HL-60 (cell line): ENCODE results near the gene FLAD1.

Experiments used
- GABPA ChIP-seq: IDR thresholded peaks from 2 replicates; pipeline ENCODE4 v1.6.1; 2012; ENCODE audit warnings: low read depth
- POLR2AphosphoS5 ChIP-seq: IDR thresholded peaks from 2 replicates; pipeline ENCODE4 v1.6.1; 2012; ENCODE audit warnings: low read depth
- SPI1 ChIP-seq: IDR thresholded peaks from 2 replicates; pipeline ENCODE4 v1.6.1; 2012; ENCODE audit warnings: low read depth, mild to moderate bottlenecking, borderline replicate concordance
- TF ChIP-seq, protein P1 (sequence below): IDR thresholded peaks from one replicate; pipeline ENCODE4 v1.5.1; 2011; ENCODE audit warnings: low read length, control low read depth, inconsistent platforms; ENCODE audit not compliant: insufficient read depth
- TF ChIP-seq, protein P2 (sequence below): IDR thresholded peaks from 2 replicates; pipeline ENCODE4 v1.6.1; 2012; ENCODE audit warnings: low read depth; ENCODE audit not compliant: insufficient replicate concordance

DNA sequence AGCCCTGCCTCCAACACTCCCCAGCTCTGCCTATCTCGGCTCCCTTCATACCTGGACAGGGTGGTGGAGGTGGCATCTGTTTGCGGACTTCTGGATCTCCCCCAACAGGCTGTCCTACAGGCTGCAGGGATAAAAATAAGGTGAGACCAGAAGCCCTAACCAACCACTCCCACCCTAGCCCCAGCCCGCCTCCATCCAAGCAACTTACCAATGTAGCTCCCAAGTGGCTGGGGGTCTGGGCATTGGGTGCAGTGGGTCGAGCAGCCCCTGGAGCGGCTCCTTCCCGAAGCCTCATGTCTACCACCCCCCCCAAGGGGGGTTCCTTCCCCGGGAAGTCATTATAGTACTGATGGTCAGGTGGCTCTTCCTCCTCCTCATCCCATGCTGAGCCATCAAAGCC lies 17.0 kb upstream of the FLAD1 start:
- TF ChIP-seq, protein P1, sequence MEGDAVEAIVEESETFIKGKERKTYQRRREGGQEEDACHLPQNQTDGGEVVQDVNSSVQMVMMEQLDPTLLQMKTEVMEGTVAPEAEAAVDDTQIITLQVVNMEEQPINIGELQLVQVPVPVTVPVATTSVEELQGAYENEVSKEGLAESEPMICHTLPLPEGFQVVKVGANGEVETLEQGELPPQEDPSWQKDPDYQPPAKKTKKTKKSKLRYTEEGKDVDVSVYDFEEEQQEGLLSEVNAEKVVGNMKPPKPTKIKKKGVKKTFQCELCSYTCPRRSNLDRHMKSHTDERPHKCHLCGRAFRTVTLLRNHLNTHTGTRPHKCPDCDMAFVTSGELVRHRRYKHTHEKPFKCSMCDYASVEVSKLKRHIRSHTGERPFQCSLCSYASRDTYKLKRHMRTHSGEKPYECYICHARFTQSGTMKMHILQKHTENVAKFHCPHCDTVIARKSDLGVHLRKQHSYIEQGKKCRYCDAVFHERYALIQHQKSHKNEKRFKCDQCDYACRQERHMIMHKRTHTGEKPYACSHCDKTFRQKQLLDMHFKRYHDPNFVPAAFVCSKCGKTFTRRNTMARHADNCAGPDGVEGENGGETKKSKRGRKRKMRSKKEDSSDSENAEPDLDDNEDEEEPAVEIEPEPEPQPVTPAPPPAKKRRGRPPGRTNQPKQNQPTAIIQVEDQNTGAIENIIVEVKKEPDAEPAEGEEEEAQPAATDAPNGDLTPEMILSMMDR: no peak
- TF ChIP-seq, protein P2, sequence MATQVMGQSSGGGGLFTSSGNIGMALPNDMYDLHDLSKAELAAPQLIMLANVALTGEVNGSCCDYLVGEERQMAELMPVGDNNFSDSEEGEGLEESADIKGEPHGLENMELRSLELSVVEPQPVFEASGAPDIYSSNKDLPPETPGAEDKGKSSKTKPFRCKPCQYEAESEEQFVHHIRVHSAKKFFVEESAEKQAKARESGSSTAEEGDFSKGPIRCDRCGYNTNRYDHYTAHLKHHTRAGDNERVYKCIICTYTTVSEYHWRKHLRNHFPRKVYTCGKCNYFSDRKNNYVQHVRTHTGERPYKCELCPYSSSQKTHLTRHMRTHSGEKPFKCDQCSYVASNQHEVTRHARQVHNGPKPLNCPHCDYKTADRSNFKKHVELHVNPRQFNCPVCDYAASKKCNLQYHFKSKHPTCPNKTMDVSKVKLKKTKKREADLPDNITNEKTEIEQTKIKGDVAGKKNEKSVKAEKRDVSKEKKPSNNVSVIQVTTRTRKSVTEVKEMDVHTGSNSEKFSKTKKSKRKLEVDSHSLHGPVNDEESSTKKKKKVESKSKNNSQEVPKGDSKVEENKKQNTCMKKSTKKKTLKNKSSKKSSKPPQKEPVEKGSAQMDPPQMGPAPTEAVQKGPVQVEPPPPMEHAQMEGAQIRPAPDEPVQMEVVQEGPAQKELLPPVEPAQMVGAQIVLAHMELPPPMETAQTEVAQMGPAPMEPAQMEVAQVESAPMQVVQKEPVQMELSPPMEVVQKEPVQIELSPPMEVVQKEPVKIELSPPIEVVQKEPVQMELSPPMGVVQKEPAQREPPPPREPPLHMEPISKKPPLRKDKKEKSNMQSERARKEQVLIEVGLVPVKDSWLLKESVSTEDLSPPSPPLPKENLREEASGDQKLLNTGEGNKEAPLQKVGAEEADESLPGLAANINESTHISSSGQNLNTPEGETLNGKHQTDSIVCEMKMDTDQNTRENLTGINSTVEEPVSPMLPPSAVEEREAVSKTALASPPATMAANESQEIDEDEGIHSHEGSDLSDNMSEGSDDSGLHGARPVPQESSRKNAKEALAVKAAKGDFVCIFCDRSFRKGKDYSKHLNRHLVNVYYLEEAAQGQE: no peak
- TF ChIP-seq POLR2AphosphoS5: no peak
- no peak for TF ChIP-seq GABPA
- no peak for TF ChIP-seq SPI1
